Psoas muscle (tissue), 8 donors: ENCODE measurements around the gene PLCXD3. TPM values are rescaled to one million over a fixed set of nuclear protein-coding genes. Genes with fewer than 3 reads are reported as not detected.

Source experiments
- ATAC-seq, 4 donors: fragments of 200-7000 bp; cut with Tn5 transposase; one replicate each; pipeline ENCODE4 v1.9.1; 2020; ENCODE audit warnings: moderate library complexity in 3 of 4, mild to moderate bottlenecking in 2 of 4
- DNase-seq, 2 donors: peaks; one replicate each; pipeline ENCODE4 v3.0.0-alpha.2; 2020
- H3K27ac ChIP-seq: fragments of 200-600 bp; one replicate; pipeline ENCODE4 v1.8.0; 2022
- H3K27me3 ChIP-seq, 3 donors: fragments of 200-600 bp in 1 of 3; one replicate each; pipeline versions ENCODE4 v1.6.1 to v1.8.0; 2013 to 2022; ENCODE audit warnings: low read length in 2 of 3, mild to moderate bottlenecking in 2 of 3, moderate library complexity in 1 of 3; ENCODE audit not compliant: insufficient read depth in 3 of 3
- H3K36me3 ChIP-seq, 2 donors: fragments of 200-600 bp in 1 of 2; one replicate each; pipeline versions ENCODE4 v1.6.1 to v1.8.0; 2013 to 2022; ENCODE audit warnings: low read depth in 1 of 2, mild to moderate bottlenecking in 1 of 2, moderate library complexity in 1 of 2; ENCODE audit not compliant: insufficient read depth in 1 of 2
- H3K4me1 ChIP-seq: fragments of 200-600 bp; one replicate; pipeline ENCODE4 v1.8.0; 2022
- H3K4me3 ChIP-seq: fragments of 200-600 bp; one replicate; pipeline ENCODE4 v1.8.0; 2022; ENCODE audit warnings: mild to moderate bottlenecking
- H3K9me3 ChIP-seq: fragments of 200-600 bp; one replicate; pipeline ENCODE4 v1.8.0; 2022
- CTCF ChIP-seq: fragments of 200-600 bp; IDR thresholded peaks from one replicate; pipeline ENCODE4 v1.8.0; 2022; ENCODE audit warnings: antibody characterized with exemption
- whole genome bisulfite sequencing, 3 donors: extraction: QIAGEN DNeasy Blood & Tissue Kit; methylation state at CpG; one replicate each; pipeline versions ENCODE4 v1.1.6 to v1.1.7; 2013; 5-methylcytosine and 5-hydroxymethylcytosine counted together
- intact Hi-C, 2 donors: fragments of 100-400 bp; cut with DNase I; formaldehyde crosslinking; loops; one replicate each; pipeline versions ENCODE4 v1.11.0 to v1.14.2; 2022
- polyA plus RNA-seq, 3 donors: library from polyadenylated mRNA; stranded (reverse); fragments of 200-250 nt; gene quantifications; one replicate each; pipeline ENCODE4 v1.2.3, GENCODE V29; 2013
- total RNA-seq, 4 donors: library from RNA; stranded (reverse); fragmentation: NEBNext Ultra II Directional in 2 of 4; extraction: Animal tissue kit (Norgen Biotek cat#: 25700) in 2 of 4; gene quantifications; one replicate each; pipeline versions ENCODE4 v1.2.1 to v1.2.4, GENCODE V29; 2021 to 2023
- donor health status: healthy with polysubstance abuse.
- donor health status: DM: no; HTN: no; CAD: no; lungs with moderate emphysema.
- donor health status: Bipolar disorder and iron deficiency.
- donor health status: healthy.
- donor health status: DM: yes; HTN: yes; CAD: no.
- donor health status: DM: no; HTN: no; CAD: no.
- donor health status: DM: no; HTN: no; CAD: no.
- donor health status: DM: yes; HTN: yes; CAD: no.

PLCXD3 gene
- total and polyA plus RNA-seq, 7 donors: 0.12 to 0.73 (median 0.22) TPM

DNA sequence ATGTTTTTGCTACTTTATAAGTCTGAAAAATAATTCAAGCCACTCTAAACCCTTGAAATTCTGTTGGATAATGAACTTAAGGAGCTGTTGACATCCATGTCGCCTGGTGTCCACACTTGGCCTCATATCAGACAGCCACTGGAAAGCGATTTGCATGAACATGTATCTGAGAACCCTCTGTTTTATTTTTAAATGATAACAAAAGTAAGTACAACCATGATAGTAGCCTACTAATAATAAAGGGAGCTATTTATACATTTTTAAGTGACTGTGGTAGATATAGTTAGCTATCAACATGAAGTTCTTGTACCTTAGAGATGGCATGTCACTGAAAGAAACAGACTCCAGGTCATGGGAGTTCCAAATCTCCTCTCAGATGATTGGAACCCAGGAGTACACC, 53.3 kb downstream of the PLCXD3 start:
- no peaks in the 10 kb centered on the region for H3K4me1 ChIP-seq
- intact Hi-C loops: no loop called here
- no peaks in the 10 kb centered on the region for H3K36me3 ChIP-seq
- H3K27ac ChIP-seq: no peak overlapping the region
- no peak for ATAC-seq
- H3K4me3 ChIP-seq: no peak overlapping the region
- WGBS, 3 donors: 87 to 94% (median 87%) methylated on average over 2 of the region's 2 CpGs
- H3K27me3 ChIP-seq: no peaks in the 10 kb centered on the region
- no peak for TF ChIP-seq CTCF
- H3K9me3 ChIP-seq: no peaks in the 10 kb centered on the region
- DNase-seq: no peak

DNA sequence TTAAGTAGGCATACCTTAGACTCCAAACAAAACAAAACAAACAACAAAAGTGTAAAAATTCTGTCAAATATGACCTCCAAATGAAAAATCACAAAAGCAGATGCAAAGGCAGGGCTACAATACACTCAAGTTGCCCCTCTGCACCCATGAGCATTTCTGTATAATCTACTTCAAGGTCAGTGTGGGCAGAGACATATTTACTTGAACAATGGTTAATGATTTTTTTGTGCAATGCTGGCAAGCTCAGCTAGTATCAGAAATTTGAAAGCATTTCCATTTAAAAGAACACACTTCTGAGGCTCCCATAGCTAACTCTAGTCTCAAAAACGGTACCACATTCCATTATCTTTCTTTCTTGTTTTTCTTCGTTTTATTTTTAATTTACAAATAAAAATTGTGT, 57.9 kb downstream of the PLCXD3 start:
- no peaks in the 10 kb centered on the region for H3K9me3 ChIP-seq
- H3K27me3 ChIP-seq: no peaks in the 10 kb centered on the region
- WGBS, 3 donors: 72 to 77% (median 74%) methylated on average over 2 of the region's 2 CpGs
- no peak for DNase-seq
- intact Hi-C loops: no loop called here
- H3K4me3 ChIP-seq: no peak overlapping the region
- TF ChIP-seq CTCF: no peak
- no peaks in the 10 kb centered on the region for H3K4me1 ChIP-seq
- no peaks in the 10 kb centered on the region for H3K36me3 ChIP-seq
- ATAC-seq: no peak
- H3K27ac ChIP-seq: no peak overlapping the region

- ATAC-seq: no peak
- no peaks in the 10 kb centered on the region for H3K27me3 ChIP-seq
- no peaks in the 10 kb centered on the region for H3K9me3 ChIP-seq
- H3K27ac ChIP-seq: no peak overlapping the region
- H3K4me3 ChIP-seq: no peak overlapping the region
- WGBS, 3 donors: 62 to 65% (median 62%) methylated on average over 3 of the region's 3 CpGs
- intact Hi-C loops: no loop called here
- H3K4me1 ChIP-seq: no peaks in the 10 kb centered on the region
- no peaks in the 10 kb centered on the region for H3K36me3 ChIP-seq
- DNase-seq: no peak
- no peak for TF ChIP-seq CTCF
Observed at GRCh38 chr5:41447650-41448510, 62.5 kb downstream of the PLCXD3 start.

GRCh38 chr5:41445937-41446563, 64.4 kb downstream of the PLCXD3 start:
- no peak overlapping the region for H3K4me3 ChIP-seq
- WGBS, 3 donors: 90 to 93% (median 91%) methylated on average over 15 to 16 of the region's 16 CpGs
- no peaks in the 10 kb centered on the region for H3K4me1 ChIP-seq
- no peak for DNase-seq
- H3K9me3 ChIP-seq: no peaks in the 10 kb centered on the region
- H3K36me3 ChIP-seq: no peaks in the 10 kb centered on the region
- H3K27ac ChIP-seq: no peak overlapping the region
- no peaks in the 10 kb centered on the region for H3K27me3 ChIP-seq
- TF ChIP-seq CTCF: no peak
- intact Hi-C loops: no loop called here
- ATAC-seq: no peak
